ENCODE measurements around the gene POFUT2. TPM values are rescaled to one million over a fixed set of nuclear protein-coding genes. Genes with fewer than 3 reads are reported as not detected.

Gene POFUT2
- total RNA-seq, 1 experiment from 2014 or later = 28.2 TPM

- TF ChIP-seq EZH2 (IDR thresholded peaks at IDR 0.05; ENCODE audit: low read length, unreplicated experiment) = no peak
- TF ChIP-seq EZH2phosphoT487 (IDR thresholded peaks at IDR 0.05; ENCODE audit: borderline replicate concordance, low read length) = no peak
- TF ChIP-seq CTCF (conservative IDR thresholded peaks at IDR 0.05; ENCODE audit: low read depth, low read length) = no peak
- H3K36me3 ChIP-seq (ENCODE audit: low read depth, low read length) = no peaks in the 10 kb centered on the region
- intact Hi-C loops (cut with micrococcal nuclease) = no loop called here
Measured at GRCh38 chr21:45223236-45224185, 64.2 kb downstream of the POFUT2 start.

DNA sequence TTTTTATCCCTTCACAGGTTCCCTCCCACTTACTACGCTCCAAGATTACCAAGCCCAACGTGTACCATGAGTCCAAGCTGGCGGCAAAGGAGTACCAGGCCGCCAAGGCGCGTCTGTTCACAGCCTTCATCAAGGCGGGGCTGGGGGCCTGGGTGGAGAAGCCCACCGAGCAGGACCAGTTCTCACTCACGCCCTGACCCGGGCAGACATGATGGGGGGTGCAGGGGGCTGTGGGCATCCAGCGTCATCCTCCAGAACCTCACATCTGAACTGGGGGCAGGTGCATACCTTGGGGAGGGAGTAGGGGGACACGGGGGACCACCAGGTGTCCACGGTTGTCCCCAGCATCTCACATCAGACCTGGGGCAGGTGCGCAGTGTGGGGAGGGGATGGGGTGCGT lies 65.7 kb downstream of the POFUT2 start:
- Histone ChIP-seq H3F3A (ENCODE audit: low read length, unreplicated experiment) (no peaks in the 10 kb centered on the region), H3K79me2 (ENCODE audit: low read length) (no peaks in the 10 kb centered on the region), H3K4me1 (ENCODE audit: insufficient read depth, low read length) (peaks cover 8% of the 10 kb centered on the region; the same call in 1 of the 2 replicates), H3K4me3 (ENCODE audit: low read length) (no peak overlapping the region), H3K9me3 (ENCODE audit: low read length) (no peaks in the 10 kb centered on the region), H3K9ac (ENCODE audit: low read length) (no peak overlapping the region), H3K27me3 (ENCODE audit: low read length) (no peaks in the 10 kb centered on the region), H3K9me2 (replicated peaks; ENCODE audit: low read length) (no peaks in the 10 kb centered on the region), H4K20me1 (ENCODE audit: low read length) (no peaks in the 10 kb centered on the region), H3K36me3 (ENCODE audit: low read depth, low read length) (peaks cover 2% of the 10 kb centered on the region; the same call in 1 of the 2 replicates), H3K27ac (ENCODE audit: low read length) (no peak overlapping the region), H2AFZ (ENCODE audit: low read length) (no peak overlapping the region), H3K4me2 (ENCODE audit: low read length) (no peak overlapping the region)
- no peak for TF ChIP-seq EZH2phosphoT487 (IDR thresholded peaks at IDR 0.05; ENCODE audit: borderline replicate concordance, low read length)
- TF ChIP-seq CTCF (conservative IDR thresholded peaks at IDR 0.05; ENCODE audit: low read depth, low read length) = no peak
- ATAC-seq (no peak), DNase-seq (no peak)
- no TSS peak for BruUV-seq (replicated peaks)
- ChIA-PET CTCF (no interaction called here), POLR2A (ENCODE audit: unreplicated experiment) (no interaction called here)
- intact Hi-C loops (cut with micrococcal nuclease) = no loop called here

More at GRCh38 chr21:45223236-45224185, 64.2 kb downstream of the POFUT2 start:
- H3K9me3 ChIP-seq (ENCODE audit: low read length) = no peaks in the 10 kb centered on the region
- no peak overlapping the region for H3K4me2 ChIP-seq (ENCODE audit: low read length)
- ATAC-seq (no peak), DNase-seq (no peak)
- H3K27me3 ChIP-seq (ENCODE audit: low read length) = no peaks in the 10 kb centered on the region
- H3K4me3 ChIP-seq (ENCODE audit: low read length) = no peak overlapping the region
- no peak overlapping the region for H3K9ac ChIP-seq (ENCODE audit: low read length)
- POLR2A ChIA-PET (ENCODE audit: unreplicated experiment) = no interaction called here
- no peaks in the 10 kb centered on the region for H3F3A ChIP-seq (ENCODE audit: low read length, unreplicated experiment)
- no TSS peak for BruUV-seq (replicated peaks)
- CTCF ChIA-PET = no interaction called here
- H3K4me1 ChIP-seq (ENCODE audit: insufficient read depth, low read length) = peaks cover 22% of the 10 kb centered on the region
- H3K27ac ChIP-seq (ENCODE audit: low read length) = no peak overlapping the region
- no peaks in the 10 kb centered on the region for H4K20me1 ChIP-seq (ENCODE audit: low read length)
- H3K79me2 ChIP-seq (ENCODE audit: low read length) = no peaks in the 10 kb centered on the region
- H2AFZ ChIP-seq (ENCODE audit: low read length) = no peak overlapping the region
- H3K9me2 ChIP-seq (replicated peaks; ENCODE audit: low read length) = no peaks in the 10 kb centered on the region

Measured in PC-3 (cell line).